GM12878 (cell line): ENCODE data around the gene TGFBR3. TPM values are rescaled to one million over a fixed set of nuclear protein-coding genes. Genes with fewer than 3 reads are reported as not detected.

ENCODE experiments used
- ATAC-seq: fragments of 200-7000 bp; cut with Tn5 transposase; 3 replicates; pipeline ENCODE4 v1.9.1; 2020; ENCODE audit warnings: mild to moderate bottlenecking, moderate library complexity
- BruUV-seq: library from RNA; stranded (reverse); fragments of 400-500 nt; replicated peaks from 2 replicates; lab custom pipeline; 2021; lab: Mats Ljungman, UMichigan
- CTCF ChIA-PET: fragments of 300-600 bp; sonication (Branson Sonifier 250); formaldehyde crosslinking; extraction: SDS; loops from one replicate; lab custom pipeline; 2021; ENCODE audit warnings: inconsistent platforms; lab: Yijun Ruan, JAX
- POLR2A ChIA-PET: fragments of 350-600 bp; formaldehyde crosslinking; extraction: SDS; loops from one replicate; lab custom pipeline; 2021; ENCODE audit warnings: inconsistent platforms; lab: Charles Lee
- RAD21 ChIA-PET: fragments of 300-600 bp; sonication (Branson Sonifier 250); formaldehyde crosslinking; loops from one replicate; lab custom pipeline; 2023; ENCODE audit warnings: antibody characterized with exemption; ENCODE audit not compliant: unreplicated experiment; lab: Charles Lee
- SMC1A ChIA-PET: fragments of 300-600 bp; sonication (Branson Sonifier 250); formaldehyde crosslinking; loops from one replicate; lab custom pipeline; 2023; ENCODE audit not compliant: unreplicated experiment, uncharacterized antibody; lab: Charles Lee
- DNase-seq: peaks from one replicate; pipeline ENCODE4 v3.0.0-alpha.2; 2011; ENCODE audit warnings: low read depth, low spot score
- FAIRE-seq: peaks from 3 replicates; lab custom pipeline; 2011; peaks lifted over from hg19 to GRCh38; lab: Jason Lieb, UNC
- H2AFZ ChIP-seq: 2 replicates; pipeline ENCODE4 v1.6.0; 2011; ENCODE audit warnings: low read depth, low read length, control low read depth; ENCODE audit not compliant: control insufficient read depth
- H3K27ac ChIP-seq: 2 replicates; pipeline ENCODE4 v1.5.1; 2011; ENCODE audit warnings: control low read depth; ENCODE audit not compliant: control insufficient read depth, insufficient read depth
- H3K27me3 ChIP-seq, 2 experiments: replicated peaks in 1 of 2; 2 replicates each; pipeline versions ENCODE4 v1.6.0 to v1.6.1; 2011; ENCODE audit warnings: low read length in 1 of 2; ENCODE audit not compliant: control insufficient read depth in 2 of 2, insufficient read depth in 2 of 2
- H3K36me3 ChIP-seq, 2 experiments: 2 replicates each; pipeline ENCODE4 v1.5.1; 2011; ENCODE audit warnings: low read length in 1 of 2; ENCODE audit not compliant: control insufficient read depth in 2 of 2, insufficient read depth in 2 of 2
- H3K4me1 ChIP-seq: 2 replicates; pipeline ENCODE4 v1.6.1; 2011; ENCODE audit warnings: mild to moderate bottlenecking, low read length, moderate library complexity, mixed read lengths; ENCODE audit not compliant: control insufficient read depth, insufficient read depth
- H3K4me2 ChIP-seq: 2 replicates; pipeline ENCODE4 v1.6.0; 2011; ENCODE audit warnings: control low read depth; ENCODE audit not compliant: control insufficient read depth, insufficient read depth
- H3K4me3 ChIP-seq: fragments of 200-600 bp; sonication (generic); 2 replicates; pipeline ENCODE4 v1.5.1; 2016
- H3K79me2 ChIP-seq: 2 replicates; pipeline ENCODE4 v1.6.0; 2011; ENCODE audit warnings: low read length; ENCODE audit not compliant: control insufficient read depth, insufficient read depth
- H3K9ac ChIP-seq: 2 replicates; pipeline ENCODE4 v1.8.0; 2011; ENCODE audit warnings: low read length, control low read depth, mixed read lengths; ENCODE audit not compliant: control insufficient read depth, insufficient read depth
- H3K9me3 ChIP-seq: replicated peaks from 3 replicates; pipeline ENCODE4 v1.5.1; 2011; ENCODE audit warnings: mild to moderate bottlenecking, low read length; ENCODE audit not compliant: control insufficient read depth, insufficient read depth
- H4K20me1 ChIP-seq: 2 replicates; pipeline ENCODE4 v1.6.0; 2011; ENCODE audit not compliant: control insufficient read depth, insufficient read depth
- ATF2 ChIP-seq: IDR thresholded peaks from 2 replicates; pipeline ENCODE4 v1.6.1; 2012; ENCODE audit warnings: low read length, inconsistent platforms
- EED ChIP-seq: sonication (generic); IDR thresholded peaks from 2 replicates; pipeline ENCODE4 v1.6.1; 2016; ENCODE audit warnings: antibody characterized with exemption, low read depth
- ESRRA ChIP-seq: IDR thresholded peaks from 2 replicates; pipeline ENCODE4 v1.6.1; 2012; ENCODE audit warnings: mild to moderate bottlenecking, low read length, improper control_type of control experiment
- NFIC ChIP-seq: IDR thresholded peaks from 2 replicates; pipeline ENCODE4 v1.6.1; 2012; ENCODE audit warnings: low read depth, mild to moderate bottlenecking, inconsistent platforms, low read length, moderate library complexity
- NRF1 ChIP-seq: conservative IDR thresholded peaks from 2 replicates; pipeline ENCODE4 v1.6.1; 2011; ENCODE audit warnings: mild to moderate bottlenecking, low read depth, low read length, improper control_type of control experiment
- PBX3 ChIP-seq: IDR thresholded peaks from 2 replicates; pipeline ENCODE4 v1.6.1; 2011; ENCODE audit warnings: mild to moderate bottlenecking, low read depth, low read length, moderate library complexity; ENCODE audit not compliant: insufficient replicate concordance
- PKNOX1 ChIP-seq: fragments of 450-650 bp; IDR thresholded peaks from 2 replicates; pipeline ENCODE4 v1.6.1; 2016; ENCODE audit warnings: mild to moderate bottlenecking
- POLR2AphosphoS5 ChIP-seq: IDR thresholded peaks from 2 replicates; pipeline ENCODE4 v1.6.1; 2011; ENCODE audit warnings: mild to moderate bottlenecking, low read length, inconsistent platforms
- STAT1 ChIP-seq: fragments of 450-650 bp; conservative IDR thresholded peaks from 2 replicates; pipeline ENCODE4 v1.6.1; 2014; ENCODE audit warnings: antibody characterized with exemption, mild to moderate bottlenecking
- ZNF384 ChIP-seq: IDR thresholded peaks from 2 replicates; pipeline ENCODE4 v1.6.1; 2012; ENCODE audit warnings: low read depth, mild to moderate bottlenecking, low read length, improper control_type of control experiment, borderline replicate concordance
- WGBS: methylation state at CpG from one replicate; pipeline ENCODE4 v1.1.6; 2016; ENCODE audit warnings: low lambda C conversion rate; ENCODE audit not compliant: insufficient replicate concordance, insufficient coverage; ENCODE audit errors: missing lambda C conversion rate; 5-methylcytosine and 5-hydroxymethylcytosine counted together
- in situ Hi-C: fragments of 300-500 bp; cut with MboI; formaldehyde crosslinking; loops from 9 replicates; pipeline ENCODE4 v1.14.3; 2018; ENCODE audit warnings: mixed read lengths
- intact Hi-C: fragments of 100-400 bp; cut with micrococcal nuclease; formaldehyde crosslinking; loops from one replicate; pipeline ENCODE4 v1.14.2; 2022; ENCODE audit not compliant: unreplicated experiment
- polyA plus RNA-seq, 11 experiments: library from polyadenylated mRNA; depleted of rRNA in 4 of 11; unstranded in 6 of 11; stranded (reverse) in 5 of 11; fragments of >200 nt; fragmentation: Nextera tagmentation in 4 of 11; fragmentation: Illumina TruSeq in 1 of 11; extraction: Ambion mirVana in 4 of 11; extraction: Trizol in 1 of 11; gene quantifications; 1 replicate in 1 of 11; 2 replicates in 10 of 11; pipeline versions ENCODE4 v1.2.1 to v1.2.3, GENCODE V29; 2011 to 2016; ENCODE audit warnings: inconsistent platforms in 2 of 11, missing spikeins in 2 of 11, low read depth in 1 of 11
- total RNA-seq, 4 experiments: library from RNA; depleted of rRNA in 3 of 4; stranded (reverse); fragments of >200 nt in 3 of 4; fragmentation: Illumina TruSeq in 1 of 4; extraction: Trizol in 1 of 4; gene quantifications; 2 replicates each; pipeline versions ENCODE4 v1.2.1 to v1.2.3, GENCODE V29; 2013 to 2021
- TF ChIP-seq, protein P1 (sequence below): fragments of 150-350 bp; IDR thresholded peaks from 2 replicates; pipeline ENCODE4 v1.6.1; 2016; ENCODE audit warnings: low read depth, low read length
- TF ChIP-seq, protein P2 (sequence below): fragments of 450-650 bp; IDR thresholded peaks from 2 replicates; pipeline ENCODE4 v1.6.1; 2017; ENCODE audit warnings: borderline replicate concordance

TGFBR3 gene
- total and polyA plus RNA-seq, 10 of the 15 experiments (the other 5 are each of a cell fraction or from before 2014, with no cell fraction given), result 2.7 to 16.5 (median 12.6) TPM

DNA sequence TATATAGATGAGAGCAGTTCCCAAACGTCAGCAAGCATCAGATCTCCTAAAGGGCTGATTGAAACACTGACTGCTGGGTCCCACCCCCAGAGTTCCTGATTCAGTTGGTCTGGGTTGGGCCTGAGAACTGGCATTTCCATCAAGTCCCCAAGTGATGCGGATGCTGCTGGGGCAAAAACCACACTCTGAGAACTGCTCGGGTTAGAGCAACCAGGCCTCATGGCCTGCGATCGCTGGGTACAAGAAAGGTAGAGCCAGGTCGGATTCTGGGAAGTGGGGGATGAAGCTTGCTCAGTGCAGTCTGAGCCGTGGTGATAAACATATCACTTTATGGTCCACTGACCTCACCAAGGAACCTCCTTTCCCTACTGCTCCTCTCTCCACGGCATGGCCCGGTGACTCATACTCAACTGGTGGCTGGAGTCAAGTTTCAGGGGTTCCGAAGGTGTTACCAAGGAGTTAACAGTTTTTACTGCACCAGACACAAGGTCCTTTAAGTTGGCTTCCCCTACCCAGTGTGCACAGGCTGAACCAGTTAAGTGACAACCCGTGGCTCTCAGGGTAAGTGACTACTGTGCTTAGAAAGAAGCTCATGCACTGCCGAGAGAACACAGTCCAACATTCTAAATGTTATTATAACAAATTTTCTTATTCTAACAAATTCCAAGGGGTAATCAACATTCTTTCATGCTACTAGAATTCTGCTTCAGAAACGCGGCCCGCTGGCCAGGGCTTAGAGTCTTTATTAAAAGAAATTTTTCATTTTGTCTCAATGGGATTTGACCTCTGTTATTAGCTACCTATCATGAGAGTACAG, 153.5 kb downstream of the TGFBR3 start (continued):
- no peak for TF ChIP-seq ESRRA
- TF ChIP-seq EED, result peak; percentile 72
- no peak for TF ChIP-seq STAT1
- TF ChIP-seq NFIC, result no peak

- intact Hi-C loops, result no loop called here
- Histone ChIP-seq H3K36me3 (no peaks in the 10 kb centered on the region), H3K9me3 (no peaks in the 10 kb centered on the region), H4K20me1 (no peaks in the 10 kb centered on the region), H3K4me3 (no peak overlapping the region), H3K79me2 (no peaks in the 10 kb centered on the region), H3K27me3 (no peaks in the 10 kb centered on the region), H2AFZ (no peak overlapping the region), H3K4me2 (peak overlapping the region; percentile 0; the same call in 1 of the 2 replicates), H3K27ac (no peak overlapping the region), H3K9ac (no peak overlapping the region), H3K4me1 (peaks cover 33% of the 10 kb centered on the region)
- in situ Hi-C loops, result no loop called here
- ATAC-seq, result peak; percentile 70
- SMC1A ChIA-PET, result interaction anchor here (1.1 kb wide), 1 partner anchor 23 kb away, joined by 3 read pairs; no protein-coding TSS in a partner anchor
- POLR2A ChIA-PET, result no interaction called here
- FAIRE-seq, result no peak
- no peak for DNase-seq
- WGBS, result 2% methylated on average over 4 of the region's 4 CpGs
- CTCF ChIA-PET, result interaction anchor here (0.7 kb wide), 1 partner anchor 11 kb away, joined by 3 read pairs; no protein-coding TSS in a partner anchor
- RAD21 ChIA-PET, result no interaction called here
- BruUV-seq, result no TSS peak
- TF ChIP-seq ESRRA (no peak), ZNF384 (no peak), NRF1 (no peak), POLR2AphosphoS5 (no peak), ATF2 (peak; percentile 37; the same call in 1 of the 2 replicates), PBX3 (no peak), PKNOX1 (no peak)
- TF ChIP-seq, protein P1, sequence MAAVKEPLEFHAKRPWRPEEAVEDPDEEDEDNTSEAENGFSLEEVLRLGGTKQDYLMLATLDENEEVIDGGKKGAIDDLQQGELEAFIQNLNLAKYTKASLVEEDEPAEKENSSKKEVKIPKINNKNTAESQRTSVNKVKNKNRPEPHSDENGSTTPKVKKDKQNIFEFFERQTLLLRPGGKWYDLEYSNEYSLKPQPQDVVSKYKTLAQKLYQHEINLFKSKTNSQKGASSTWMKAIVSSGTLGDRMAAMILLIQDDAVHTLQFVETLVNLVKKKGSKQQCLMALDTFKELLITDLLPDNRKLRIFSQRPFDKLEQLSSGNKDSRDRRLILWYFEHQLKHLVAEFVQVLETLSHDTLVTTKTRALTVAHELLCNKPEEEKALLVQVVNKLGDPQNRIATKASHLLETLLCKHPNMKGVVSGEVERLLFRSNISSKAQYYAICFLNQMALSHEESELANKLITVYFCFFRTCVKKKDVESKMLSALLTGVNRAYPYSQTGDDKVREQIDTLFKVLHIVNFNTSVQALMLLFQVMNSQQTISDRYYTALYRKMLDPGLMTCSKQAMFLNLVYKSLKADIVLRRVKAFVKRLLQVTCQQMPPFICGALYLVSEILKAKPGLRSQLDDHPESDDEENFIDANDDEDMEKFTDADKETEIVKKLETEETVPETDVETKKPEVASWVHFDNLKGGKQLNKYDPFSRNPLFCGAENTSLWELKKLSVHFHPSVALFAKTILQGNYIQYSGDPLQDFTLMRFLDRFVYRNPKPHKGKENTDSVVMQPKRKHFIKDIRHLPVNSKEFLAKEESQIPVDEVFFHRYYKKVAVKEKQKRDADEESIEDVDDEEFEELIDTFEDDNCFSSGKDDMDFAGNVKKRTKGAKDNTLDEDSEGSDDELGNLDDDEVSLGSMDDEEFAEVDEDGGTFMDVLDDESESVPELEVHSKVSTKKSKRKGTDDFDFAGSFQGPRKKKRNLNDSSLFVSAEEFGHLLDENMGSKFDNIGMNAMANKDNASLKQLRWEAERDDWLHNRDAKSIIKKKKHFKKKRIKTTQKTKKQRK, result no peak
- TF ChIP-seq, protein P2, sequence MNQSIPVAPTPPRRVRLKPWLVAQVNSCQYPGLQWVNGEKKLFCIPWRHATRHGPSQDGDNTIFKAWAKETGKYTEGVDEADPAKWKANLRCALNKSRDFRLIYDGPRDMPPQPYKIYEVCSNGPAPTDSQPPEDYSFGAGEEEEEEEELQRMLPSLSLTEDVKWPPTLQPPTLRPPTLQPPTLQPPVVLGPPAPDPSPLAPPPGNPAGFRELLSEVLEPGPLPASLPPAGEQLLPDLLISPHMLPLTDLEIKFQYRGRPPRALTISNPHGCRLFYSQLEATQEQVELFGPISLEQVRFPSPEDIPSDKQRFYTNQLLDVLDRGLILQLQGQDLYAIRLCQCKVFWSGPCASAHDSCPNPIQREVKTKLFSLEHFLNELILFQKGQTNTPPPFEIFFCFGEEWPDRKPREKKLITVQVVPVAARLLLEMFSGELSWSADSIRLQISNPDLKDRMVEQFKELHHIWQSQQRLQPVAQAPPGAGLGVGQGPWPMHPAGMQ, result no peak
Measured at GRCh38 chr1:91731815-91732214, 154.1 kb downstream of the TGFBR3 start.
